GM12878 (cell line): ENCODE data around the gene NCDN. TPM values are rescaled to one million over a fixed set of nuclear protein-coding genes. Genes with fewer than 3 reads are reported as not detected.

Experiments
- BHLHE40 ChIP-seq, 2 experiments: fragments of 450-650 bp in 1 of 2; IDR thresholded peaks; 2 replicates each; pipeline ENCODE4 v1.6.1; 2011 to 2017; ENCODE audit warnings: low read depth in 2 of 2, borderline replicate concordance in 1 of 2, improper control_type of control experiment in 1 of 2, low read length in 1 of 2, mild to moderate bottlenecking in 1 of 2
- CEBPB ChIP-seq, 2 experiments: fragments of 150-350 bp in 1 of 2; IDR thresholded peaks; 2 replicates each; pipeline ENCODE4 v1.6.1; 2012 to 2014; ENCODE audit warnings: low read depth in 2 of 2, low read length in 2 of 2, borderline replicate concordance in 1 of 2, inconsistent platforms in 1 of 2
- CTCF ChIP-seq, 3 experiments: IDR thresholded peaks in 2 of 3; conservative IDR thresholded peaks in 1 of 3; 2 replicates each; pipeline ENCODE4 v1.5.1; 2011; ENCODE audit warnings: low read depth in 3 of 3, low read length in 3 of 3, mild to moderate bottlenecking in 3 of 3, control low read depth in 2 of 3, moderate library complexity in 2 of 3, inconsistent platforms in 1 of 3, mixed read lengths in 1 of 3; ENCODE audit not compliant: control insufficient read depth in 2 of 3, insufficient read depth in 1 of 3; ENCODE audit errors: extremely low read depth in 1 of 3
- ETV6 ChIP-seq, 2 experiments: fragments of 450-650 bp in 1 of 2; IDR thresholded peaks in 1 of 2; conservative IDR thresholded peaks in 1 of 2; 2 replicates each; pipeline ENCODE4 v1.6.1; 2014; ENCODE audit warnings: antibody characterized with exemption in 1 of 2, borderline replicate concordance in 1 of 2, low read depth in 1 of 2, mild to moderate bottlenecking in 1 of 2, moderate library complexity in 1 of 2
- HCFC1 ChIP-seq: fragments of 150-350 bp; IDR thresholded peaks from 2 replicates; pipeline ENCODE4 v1.6.1; 2014; ENCODE audit warnings: low read length
- MTA3 ChIP-seq: IDR thresholded peaks from 2 replicates; pipeline ENCODE4 v1.6.1; 2012; ENCODE audit warnings: low read length, inconsistent platforms, borderline replicate concordance
- NR2F1 ChIP-seq: fragments of 450-650 bp; conservative IDR thresholded peaks from 2 replicates; pipeline ENCODE4 v1.6.1; 2017; ENCODE audit warnings: mild to moderate bottlenecking
- NRF1 ChIP-seq: conservative IDR thresholded peaks from 2 replicates; pipeline ENCODE4 v1.6.1; 2011; ENCODE audit warnings: mild to moderate bottlenecking, low read depth, low read length, improper control_type of control experiment
- RB1 ChIP-seq: fragments of 450-650 bp; formaldehyde crosslinking; IDR thresholded peaks from 2 replicates; pipeline ENCODE4 v1.6.1; 2017; ENCODE audit warnings: mild to moderate bottlenecking, borderline replicate concordance
- RBBP5 ChIP-seq: fragments of 200-600 bp; sonication (generic); conservative IDR thresholded peaks from 2 replicates; pipeline ENCODE4 v1.6.1; 2016
- SIX5 ChIP-seq: IDR thresholded peaks from 2 replicates; pipeline ENCODE4 v1.6.1; 2011; ENCODE audit warnings: mild to moderate bottlenecking, low read depth, low read length, moderate library complexity; ENCODE audit not compliant: severe bottlenecking
- SMARCA5 ChIP-seq: fragments of 450-650 bp; IDR thresholded peaks from 2 replicates; pipeline ENCODE4 v1.6.1; 2017; ENCODE audit warnings: mild to moderate bottlenecking
- SMC3 ChIP-seq: IDR thresholded peaks from 2 replicates; pipeline ENCODE4 v1.6.1; 2011; ENCODE audit warnings: low read length, improper control_type of control experiment, borderline replicate concordance
- SUZ12 ChIP-seq: fragments of 200-600 bp; sonication (generic); IDR thresholded peaks from one replicate; pipeline ENCODE4 v1.6.1; 2018; ENCODE audit warnings: antibody characterized with exemption, mild to moderate bottlenecking; ENCODE audit not compliant: unreplicated experiment
- TBL1XR1 ChIP-seq: IDR thresholded peaks from 2 replicates; pipeline ENCODE4 v1.6.1; 2012; ENCODE audit warnings: low read depth, low read length, improper control_type of control experiment
- TCF3 ChIP-seq: IDR thresholded peaks from 2 replicates; pipeline ENCODE4 v1.6.1; 2012; ENCODE audit warnings: low read depth, mild to moderate bottlenecking, low read length, borderline replicate concordance; ENCODE audit not compliant: insufficient read depth
- USF2 ChIP-seq: IDR thresholded peaks from 2 replicates; pipeline ENCODE4 v1.6.1; 2011; ENCODE audit warnings: low read depth, low read length, improper control_type of control experiment, borderline replicate concordance
- YY1 ChIP-seq: IDR thresholded peaks from 2 replicates; pipeline ENCODE4 v1.6.1; 2011; ENCODE audit warnings: low read depth, mild to moderate bottlenecking, low read length
- ZBTB11 ChIP-seq: fragments of 450-650 bp; formaldehyde crosslinking; IDR thresholded peaks from 2 replicates; pipeline ENCODE4 v1.5.0; 2022; ENCODE audit warnings: mild to moderate bottlenecking, missing genetic modification characterization
- ZSCAN29 ChIP-seq: fragments of 450-650 bp; IDR thresholded peaks from 2 replicates; pipeline ENCODE4 v1.6.1; 2017; ENCODE audit warnings: mild to moderate bottlenecking, moderate library complexity
- polyA plus RNA-seq, 11 experiments: library from polyadenylated mRNA; depleted of rRNA in 4 of 11; unstranded in 6 of 11; stranded (reverse) in 5 of 11; fragments of >200 nt; fragmentation: Nextera tagmentation in 4 of 11; fragmentation: Illumina TruSeq in 1 of 11; extraction: Ambion mirVana in 4 of 11; extraction: Trizol in 1 of 11; gene quantifications; 1 replicate in 1 of 11; 2 replicates in 10 of 11; pipeline versions ENCODE4 v1.2.1 to v1.2.3, GENCODE V29; 2011 to 2016; ENCODE audit warnings: inconsistent platforms in 2 of 11, missing spikeins in 2 of 11, low read depth in 1 of 11
- total RNA-seq, 4 experiments: library from RNA; depleted of rRNA in 3 of 4; stranded (reverse); fragments of >200 nt in 3 of 4; fragmentation: Illumina TruSeq in 1 of 4; extraction: Trizol in 1 of 4; gene quantifications; 2 replicates each; pipeline versions ENCODE4 v1.2.1 to v1.2.3, GENCODE V29; 2013 to 2021

NCDN gene
- total and polyA plus RNA-seq, 10 of the 15 experiments (the other 5 are each of a cell fraction or from before 2014, with no cell fraction given) = 1.8 to 25.5 (median 10.9) TPM

- TF ChIP-seq ZBTB11 (no peak), ETV6 (conservative IDR thresholded peaks at IDR 0.05 in 1 of 2, IDR thresholded peaks at IDR 0.05 in 1 of 2; ENCODE audit: borderline replicate concordance in 1 of 2, low read depth in 1 of 2) (no peak), TBL1XR1 (no peak), USF2 (no peak), TCF3 (no peak), RB1 (0 out of 2 replicates have a peak, but pooled peaks have one; percentile 34), ZSCAN29 (no peak), CEBPB (IDR thresholded peaks at IDR 0.05; ENCODE audit: borderline replicate concordance in 1 of 2, low read depth in 2 of 2, low read length in 2 of 2) (no peak), CTCF (IDR thresholded peaks at IDR 0.05 in 2 of 3, conservative IDR thresholded peaks at IDR 0.05 in 1 of 3; ENCODE audit: control insufficient read depth in 2 of 3, extremely low read depth in 1 of 3, insufficient read depth in 1 of 3, low read depth in 3 of 3, low read length in 3 of 3) (peak; percentile 77 to 88 (median 82)), SMARCA5 (0 out of 2 replicates have a peak, but pooled peaks have one; percentile 37), RBBP5 (no peak), HCFC1 (no peak), MTA3 (no peak), SMC3 (peak; percentile 68), BHLHE40 (IDR thresholded peaks at IDR 0.05; ENCODE audit: borderline replicate concordance in 1 of 2, low read depth in 2 of 2, low read length in 1 of 2) (no peak), YY1 (peak; percentile 56; the same call in 1 of the 2 replicates), SUZ12 (no peak), SIX5 (no peak), NR2F1 (0 out of 2 replicates have a peak, but pooled peaks have one; percentile 16), NRF1 (no peak)
These were observed 6.7 kb downstream of the NCDN start (continued) for GRCh38 chr1:35564037-35564883.
